IMR-90 (cell line): ENCODE results near the gene ANKLE2. TPM values are rescaled to one million over a fixed set of nuclear protein-coding genes. Genes with fewer than 3 reads are reported as not detected.

Experiments used
- ATAC-seq: fragments of 200-7000 bp; cut with Tn5 transposase; 2 replicates; pipeline ENCODE4 v1.9.1; 2020; ENCODE audit warnings: low read depth, mild to moderate bottlenecking, moderate library complexity
- BruUV-seq: library from RNA; stranded (reverse); fragments of 400-500 nt; replicated peaks from 2 replicates; lab custom pipeline; 2021; lab: Mats Ljungman, UMichigan
- CTCF ChIA-PET: fragments of 300-600 bp; formaldehyde crosslinking; extraction: SDS; loops from one replicate; lab custom pipeline; 2021; ENCODE audit warnings: antibody characterized with exemption; lab: Yijun Ruan, JAX
- POLR2A ChIA-PET: fragments of 300-600 bp; sonication (Branson Sonifier 250); formaldehyde crosslinking; loops from one replicate; lab custom pipeline; 2022; ENCODE audit warnings: antibody characterized with exemption; ENCODE audit not compliant: unreplicated experiment; lab: Charles Lee
- DNase-seq: peaks from one replicate; pipeline ENCODE4 v3.0.0; 2013
- H2AFZ ChIP-seq: replicated peaks from 2 replicates; pipeline ENCODE3; 2013; ENCODE audit warnings: low read length, mild to moderate bottlenecking; ENCODE audit not compliant: poor library complexity
- H2AK5ac ChIP-seq: 2 replicates; pipeline ENCODE4 v1.6.1; 2013; ENCODE audit warnings: low read depth, low read length, inconsistent platforms
- H2AK9ac ChIP-seq: replicated peaks from 2 replicates; pipeline ENCODE3; 2013; ENCODE audit warnings: mild to moderate bottlenecking, low read depth, low read length, moderate library complexity; ENCODE audit not compliant: poor library complexity
- H2BK120ac ChIP-seq: 2 replicates; pipeline ENCODE4 v1.6.1; 2013; ENCODE audit warnings: low read depth, low read length, inconsistent platforms
- H2BK15ac ChIP-seq: 3 replicates; pipeline ENCODE4 v1.6.1; 2013; ENCODE audit warnings: low read depth, low read length, inconsistent platforms
- H2BK20ac ChIP-seq: 2 replicates; pipeline ENCODE4 v1.6.1; 2013; ENCODE audit warnings: low read depth, mild to moderate bottlenecking, inconsistent platforms, low read length, moderate library complexity
- H2BK5ac ChIP-seq: 2 replicates; pipeline ENCODE4 v1.6.1; 2013; ENCODE audit warnings: mild to moderate bottlenecking, low read depth, low read length, inconsistent platforms; ENCODE audit not compliant: poor library complexity, severe bottlenecking
- H3K14ac ChIP-seq: replicated peaks from 2 replicates; pipeline ENCODE4 v1.6.1; 2013; ENCODE audit warnings: low read depth, low read length, inconsistent platforms
- H3K18ac ChIP-seq: 2 replicates; pipeline ENCODE4 v1.6.1; 2013; ENCODE audit warnings: low read depth, low read length, control low read depth
- H3K23ac ChIP-seq: 2 replicates; pipeline ENCODE4 v1.6.1; 2013; ENCODE audit warnings: low read depth, low read length, inconsistent platforms
- H3K27ac ChIP-seq: 2 replicates; pipeline ENCODE4 v1.5.1; 2013; ENCODE audit warnings: mild to moderate bottlenecking, control low read depth, low read length; ENCODE audit not compliant: insufficient read depth
- H3K27me3 ChIP-seq: 2 replicates; pipeline ENCODE4 v1.6.1; 2013; ENCODE audit warnings: low read length; ENCODE audit not compliant: control insufficient read depth, insufficient read depth
- H3K36me3 ChIP-seq: 2 replicates; pipeline ENCODE4 v1.6.1; 2013; ENCODE audit warnings: low read length, mixed read lengths; ENCODE audit not compliant: control insufficient read depth, insufficient read depth
- H3K4ac ChIP-seq: 2 replicates; pipeline ENCODE4 v1.6.1; 2013; ENCODE audit warnings: low read depth, low read length, inconsistent platforms
- H3K4me1 ChIP-seq: 2 replicates; pipeline ENCODE4 v1.6.1; 2013; ENCODE audit warnings: low read length, mixed read lengths; ENCODE audit not compliant: control insufficient read depth, insufficient read depth
- H3K4me2 ChIP-seq: 2 replicates; pipeline ENCODE4 v1.6.1; 2013; ENCODE audit warnings: low read depth, mild to moderate bottlenecking, control low read depth, low read length, moderate library complexity
- H3K4me3 ChIP-seq: 2 replicates; pipeline ENCODE4 v1.5.1; 2013; ENCODE audit warnings: low read depth, mild to moderate bottlenecking, control low read depth, low read length, moderate library complexity; ENCODE audit not compliant: insufficient read depth
- H3K56ac ChIP-seq: 2 replicates; pipeline ENCODE4 v1.6.1; 2013; ENCODE audit warnings: low read length, inconsistent platforms; ENCODE audit not compliant: insufficient read depth; ENCODE audit errors: extremely low read depth
- H3K79me1 ChIP-seq, 2 experiments: 2 replicates each; pipeline ENCODE4 v1.6.1; 2013; ENCODE audit warnings: low read length in 2 of 2, inconsistent platforms in 1 of 2, low read depth in 1 of 2
- H3K9ac ChIP-seq: 2 replicates; pipeline ENCODE4 v1.6.1; 2013; ENCODE audit warnings: low read depth, low read length, control low read depth
- H3K9me1 ChIP-seq: 2 replicates; pipeline ENCODE4 v1.6.1; 2013; ENCODE audit warnings: low read length, inconsistent platforms; ENCODE audit not compliant: insufficient read depth
- H3K9me3 ChIP-seq: 2 replicates; pipeline ENCODE4 v1.6.1; 2013; ENCODE audit warnings: low read length; ENCODE audit not compliant: control insufficient read depth, insufficient read depth
- H4K20me1 ChIP-seq: 2 replicates; pipeline ENCODE4 v1.6.1; 2013; ENCODE audit warnings: low read length, inconsistent platforms; ENCODE audit not compliant: insufficient read depth
- H4K5ac ChIP-seq: 2 replicates; pipeline ENCODE4 v1.6.1; 2013; ENCODE audit warnings: mild to moderate bottlenecking, low read depth, low read length, control low read depth
- H4K8ac ChIP-seq, 2 experiments: 2 replicates each; pipeline ENCODE4 v1.6.1; 2013; ENCODE audit warnings: low read depth in 2 of 2, low read length in 2 of 2, control low read depth in 1 of 2, inconsistent platforms in 1 of 2
- H4K91ac ChIP-seq: 2 replicates; pipeline ENCODE4 v1.6.1; 2013; ENCODE audit warnings: low read depth, low read length, inconsistent platforms; ENCODE audit not compliant: insufficient read depth
- BHLHE40 ChIP-seq: fragments of 150-350 bp; IDR thresholded peaks from 2 replicates; pipeline ENCODE4 v1.6.1; 2016; ENCODE audit warnings: mild to moderate bottlenecking, low read depth, low read length
- CEBPB ChIP-seq: IDR thresholded peaks from 2 replicates; pipeline ENCODE4 v1.6.1; 2012; ENCODE audit warnings: low read depth, low read length, improper control_type of control experiment
- CHD1 ChIP-seq: IDR thresholded peaks from 2 replicates; pipeline ENCODE4 v1.6.1; 2012; ENCODE audit warnings: low read depth, low read length, improper control_type of control experiment
- CTCF ChIP-seq: conservative IDR thresholded peaks from 2 replicates; pipeline ENCODE4 v1.5.1; 2012; ENCODE audit warnings: mild to moderate bottlenecking, low read depth, low read length, improper control_type of control experiment
- ELK1 ChIP-seq: fragments of 150-350 bp; IDR thresholded peaks from 2 replicates; pipeline ENCODE4 v1.6.1; 2016; ENCODE audit warnings: low read depth, mild to moderate bottlenecking, low read length, moderate library complexity, borderline replicate concordance
- MAFK ChIP-seq: IDR thresholded peaks from 2 replicates; pipeline ENCODE4 v1.6.1; 2012; ENCODE audit warnings: low read depth, low read length, improper control_type of control experiment
- MAZ ChIP-seq: IDR thresholded peaks from 2 replicates; pipeline ENCODE4 v1.6.1; 2012; ENCODE audit warnings: low read depth, mild to moderate bottlenecking, low read length, improper control_type of control experiment, moderate library complexity, borderline replicate concordance
- MXI1 ChIP-seq: IDR thresholded peaks from 2 replicates; pipeline ENCODE4 v1.6.1; 2012; ENCODE audit warnings: low read depth, mild to moderate bottlenecking, low read length, moderate library complexity, borderline replicate concordance
- NFE2L2 ChIP-seq: fragments of 150-350 bp; IDR thresholded peaks from 2 replicates; pipeline ENCODE4 v1.6.1; 2016; ENCODE audit warnings: low read depth, mild to moderate bottlenecking, low read length
- POLR2A ChIP-seq: IDR thresholded peaks from 2 replicates; pipeline ENCODE4 v1.6.1; 2012; ENCODE audit warnings: mild to moderate bottlenecking, low read depth, low read length
- RAD21 ChIP-seq: IDR thresholded peaks from 2 replicates; pipeline ENCODE4 v1.6.1; 2012; ENCODE audit warnings: low read length, improper control_type of control experiment
- RCOR1 ChIP-seq: IDR thresholded peaks from 2 replicates; pipeline ENCODE4 v1.6.1; 2012; ENCODE audit warnings: mild to moderate bottlenecking, low read length, improper control_type of control experiment; ENCODE audit not compliant: insufficient replicate concordance
- SMC3 ChIP-seq: fragments of 150-350 bp; IDR thresholded peaks from 2 replicates; pipeline ENCODE4 v1.6.1; 2016; ENCODE audit warnings: low read depth, mild to moderate bottlenecking, antibody characterized with exemption, low read length, moderate library complexity
- USF2 ChIP-seq: fragments of 150-350 bp; IDR thresholded peaks from 2 replicates; pipeline ENCODE4 v1.6.1; 2017; ENCODE audit warnings: mild to moderate bottlenecking, antibody characterized with exemption, low read length, low read depth
- WGBS, 2 experiments: methylation state at CpG; one replicate each; pipeline versions ENCODE4 v1.1.5 to v1.1.7; 2013; ENCODE audit warnings: missing lambda C conversion rate in 2 of 2; ENCODE audit not compliant: insufficient read length in 1 of 2; ENCODE audit errors: extremely low coverage in 2 of 2; 5-methylcytosine and 5-hydroxymethylcytosine counted together
- dilution Hi-C: fragments of 300-500 bp; cut with HindIII; formaldehyde crosslinking; loops from one replicate; pipeline ENCODE4 v1.14.3; 2018; ENCODE audit warnings: low sequenced_read_pairs; ENCODE audit not compliant: unreplicated experiment
- in situ Hi-C: fragments of 300-500 bp; cut with MboI; formaldehyde crosslinking; loops from 3 replicates; pipeline ENCODE4 v1.14.3; 2019; ENCODE audit warnings: low sequenced_read_pairs, inconsistent platforms, mixed read lengths
- intact Hi-C: fragments of 100-400 bp; cut with micrococcal nuclease; formaldehyde crosslinking; loops from 2 replicates; pipeline ENCODE4 v1.10.0; 2022
- polyA plus RNA-seq, 3 experiments: library from polyadenylated mRNA; depleted of rRNA; stranded (reverse); fragments of >200 nt; gene quantifications; 2 replicates each; pipeline ENCODE4 v1.2.3, GENCODE V29; 2012; ENCODE audit warnings: low replicate concordance in 1 of 3
- total RNA-seq: library from RNA; depleted of rRNA; stranded (reverse); fragments of >200 nt; gene quantifications from 2 replicates; pipeline ENCODE4 v1.2.3, GENCODE V29; 2012

The ANKLE2 gene
- total and polyA plus RNA-seq, 2 of the 4 experiments (the other 2 are of a cell fraction), result 63.4 to 82.4 TPM

GRCh38 chr12:132773077-132773955 lies 11.7 kb upstream of the ANKLE2 start:
- Histone ChIP-seq H3K9me3 (no peaks in the 10 kb centered on the region), H4K5ac (no peak overlapping the region), H2BK5ac (peak overlapping the region; percentile 53), H3K23ac (no peak overlapping the region), H3K56ac (no peak overlapping the region), H3K4me3 (no peak overlapping the region), H3K79me1 (peaks cover 18 to 23% of the 10 kb centered on the region in 2 experiments; a peak in 3 of 4 replicates), H2BK15ac (no peak overlapping the region), H3K4me1 (no peaks in the 10 kb centered on the region), H4K8ac (no peak overlapping the region), H3K14ac (no peak overlapping the region), H2BK120ac (no peak overlapping the region), H4K20me1 (peaks cover 22% of the 10 kb centered on the region), H2AK9ac (peak overlapping the region; percentile 28), H3K27me3 (no peaks in the 10 kb centered on the region), H2BK20ac (no peak overlapping the region), H2AK5ac (no peak overlapping the region), H3K36me3 (peaks cover 76% of the 10 kb centered on the region), H3K4me2 (no peak overlapping the region), H2AFZ (no peak overlapping the region), H3K27ac (no peak overlapping the region), H3K4ac (no peak overlapping the region), H3K9ac (no peak overlapping the region), H4K91ac (no peak overlapping the region), H3K9me1 (no peaks in the 10 kb centered on the region), H3K18ac (no peak overlapping the region)
- WGBS, 2 experiments, result 89% methylated on average over 16 of the region's 41 CpGs; no CpG with 5 or more reads in 1 of the 2 experiments
- dilution Hi-C loops (no loop called here), in situ Hi-C loops (no loop called here), intact Hi-C loops (no loop called here)
- DNase-seq (no peak), ATAC-seq (no peak)
- TF ChIP-seq POLR2A (no peak), MAFK (no peak), CEBPB (no peak), CTCF (no peak), SMC3 (no peak), RAD21 (no peak), CHD1 (no peak), NFE2L2 (no peak), ELK1 (no peak), USF2 (no peak), MAZ (no peak), BHLHE40 (no peak), RCOR1 (no peak), MXI1 (no peak)
- ChIA-PET POLR2A (no interaction called here), CTCF (no interaction called here)
- BruUV-seq, result no TSS peak
